ENCODE results near the gene CC2D1A.

DNA sequence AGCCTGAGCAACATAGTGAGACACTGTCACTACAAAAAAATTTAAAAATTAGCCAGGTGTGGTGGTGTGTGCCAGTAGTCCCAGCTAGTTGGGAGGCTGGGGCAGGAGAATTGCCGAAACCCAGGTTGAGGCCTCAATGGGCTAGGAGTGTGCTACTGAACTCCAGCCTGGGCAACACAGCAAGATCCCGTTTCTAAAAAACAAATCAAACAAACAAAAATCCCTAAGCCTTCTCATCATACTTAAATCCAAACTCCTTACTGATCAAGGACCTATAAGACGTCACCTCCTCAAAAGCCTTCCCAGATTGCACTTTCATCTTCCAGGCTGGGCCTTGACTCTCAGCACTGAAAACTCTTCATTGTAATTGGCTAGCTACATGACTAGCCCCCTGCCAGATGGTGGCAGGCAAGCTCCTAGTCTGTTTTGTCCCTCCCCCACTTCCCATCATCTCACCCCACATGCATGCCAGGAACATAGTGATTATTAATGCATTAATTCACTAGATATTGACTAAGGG, 46.6 kb upstream of the CC2D1A start:
- TF ChIP-seq, protein P1, sequence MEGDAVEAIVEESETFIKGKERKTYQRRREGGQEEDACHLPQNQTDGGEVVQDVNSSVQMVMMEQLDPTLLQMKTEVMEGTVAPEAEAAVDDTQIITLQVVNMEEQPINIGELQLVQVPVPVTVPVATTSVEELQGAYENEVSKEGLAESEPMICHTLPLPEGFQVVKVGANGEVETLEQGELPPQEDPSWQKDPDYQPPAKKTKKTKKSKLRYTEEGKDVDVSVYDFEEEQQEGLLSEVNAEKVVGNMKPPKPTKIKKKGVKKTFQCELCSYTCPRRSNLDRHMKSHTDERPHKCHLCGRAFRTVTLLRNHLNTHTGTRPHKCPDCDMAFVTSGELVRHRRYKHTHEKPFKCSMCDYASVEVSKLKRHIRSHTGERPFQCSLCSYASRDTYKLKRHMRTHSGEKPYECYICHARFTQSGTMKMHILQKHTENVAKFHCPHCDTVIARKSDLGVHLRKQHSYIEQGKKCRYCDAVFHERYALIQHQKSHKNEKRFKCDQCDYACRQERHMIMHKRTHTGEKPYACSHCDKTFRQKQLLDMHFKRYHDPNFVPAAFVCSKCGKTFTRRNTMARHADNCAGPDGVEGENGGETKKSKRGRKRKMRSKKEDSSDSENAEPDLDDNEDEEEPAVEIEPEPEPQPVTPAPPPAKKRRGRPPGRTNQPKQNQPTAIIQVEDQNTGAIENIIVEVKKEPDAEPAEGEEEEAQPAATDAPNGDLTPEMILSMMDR (IDR thresholded peaks at IDR 0.05; ENCODE audit: low read depth, low read length, missing input control): no peak
- TF ChIP-seq YY1 (IDR thresholded peaks at IDR 0.05) (no peak), TAF1 (conservative IDR thresholded peaks at IDR 0.05) (no peak), EGR1 (IDR thresholded peaks at IDR 0.05; ENCODE audit: low read depth in 2 of 2) (no peak), GABPA (IDR thresholded peaks at IDR 0.05 in 1 of 2, conservative IDR thresholded peaks at IDR 0.05 in 1 of 2) (no peak)

Data from liver (tissue), 3 donors.